Measurements from ENCODE around the gene CIZ1. TPM values are rescaled to one million over a fixed set of nuclear protein-coding genes. Genes with fewer than 3 reads are reported as not detected.

CIZ1 gene
- total and polyA plus RNA-seq, 9 of the 15 experiments (the other 6 are each of a cell fraction or from before 2014, with no cell fraction given) = 6.6 to 329 (median 87.8) TPM

DNA sequence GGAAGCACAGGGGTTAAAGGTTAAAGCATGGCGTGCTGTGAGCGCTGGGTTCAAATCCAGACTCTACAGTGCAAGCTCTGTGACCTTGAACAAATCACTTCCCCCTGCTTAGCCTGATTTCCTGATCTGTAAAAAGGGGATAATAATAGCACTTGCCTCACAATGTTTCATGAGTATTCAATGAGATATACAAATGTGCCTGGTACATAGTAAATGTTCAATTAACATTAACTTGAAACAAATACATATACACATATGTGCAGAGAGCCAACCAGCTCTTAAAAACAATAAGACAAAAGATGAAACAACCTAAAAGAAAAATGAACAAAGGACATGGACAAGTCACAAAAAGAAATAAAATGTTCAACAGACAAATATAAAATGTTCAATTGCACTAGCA, 4.0 kb downstream of the CIZ1 start:
- intact Hi-C loops (cut with micrococcal nuclease) (no loop called here), in situ Hi-C loops (cut with MboI) (no loop called here)
- no peak overlapping the region for H3K4me3 ChIP-seq
- H4K20me1 ChIP-seq (replicated peaks; ENCODE audit: control insufficient read depth, insufficient read depth, low read length) = peaks cover 8% of the 10 kb centered on the region; the same call in 1 of the 2 replicates
- POLR2A ChIA-PET = interaction anchor here (0.7 to 2.2 kb wide), 12 partner anchors 8 to 480 kb away, joined by 3 to 10 read pairs (median 4); partner anchors contain the start of gene BBLN
- peaks cover 74% of the 10 kb centered on the region for H3K36me3 ChIP-seq (ENCODE audit: control insufficient read depth, insufficient read depth, low read length)
- peaks cover 7% of the 10 kb centered on the region for H3K9me1 ChIP-seq (ENCODE audit: control insufficient read depth, insufficient read depth, low read length)
- peak overlapping the region in 1 of 2 experiments; percentile 9; a peak in 1 of 4 replicates for H3K9ac ChIP-seq (ENCODE audit: insufficient read depth in 1 of 2, low read depth in 2 of 2, low read length in 2 of 2)
- no TSS peak for BruUV-seq (replicated peaks)
- H3K4me1 ChIP-seq (replicated peaks in 1 of 2; ENCODE audit: control insufficient read depth in 2 of 2, insufficient read depth in 2 of 2, low read length in 2 of 2) = peaks cover 25 to 32% of the 10 kb centered on the region in 2 experiments
- DNase-seq (ENCODE audit: extremely low read depth in 1 of 4, low spot score in 3 of 4) (no peak), ATAC-seq (no peak), FAIRE-seq (no peak)
- H3K4me2 ChIP-seq (ENCODE audit: insufficient read depth, low read length) = no peak overlapping the region
- 83% methylated on average over 2 of the region's 2 CpGs for WGBS (ENCODE audit: insufficient coverage, low coverage, missing lambda C conversion rate)
- TF ChIP-seq ZNF707 (CRISPR knock-in tag; conservative IDR thresholded peaks at IDR 0.05) (no peak), THRAP3 (IDR thresholded peaks at IDR 0.05; ENCODE audit: borderline replicate concordance) (no peak), FOXJ2 (tag; IDR thresholded peaks at IDR 0.05) (no peak), MEF2A (IDR thresholded peaks at IDR 0.05; ENCODE audit: control insufficient read depth, low read depth, low read length) (0 out of 2 replicates have a peak, but pooled peaks have one; percentile 5), SUPT5H (IDR thresholded peaks at IDR 0.05) (no peak), ILK (tag; IDR thresholded peaks at IDR 0.05; ENCODE audit: borderline replicate concordance, low read depth) (no peak), BACH1 (tag; IDR thresholded peaks at IDR 0.05) (no peak), CCAR2 (IDR thresholded peaks at IDR 0.05; ENCODE audit: low read depth, low read length) (no peak)
- H3K79me2 ChIP-seq (ENCODE audit: control insufficient read depth, insufficient read depth, low read length) = peaks cover 25% of the 10 kb centered on the region
- no peak overlapping the region for H3K27ac ChIP-seq (ENCODE audit: extremely low read depth, low read depth, low read length)
- H3K27me3 ChIP-seq (ENCODE audit: control insufficient read depth in 2 of 2, insufficient read depth in 2 of 2, low read length in 2 of 2) = no peaks in the 10 kb centered on the region
- H3K9me3 ChIP-seq (replicated peaks; ENCODE audit: control insufficient read depth, insufficient read depth, low read depth, low read length) = no peaks in the 10 kb centered on the region
- CTCF ChIA-PET (ENCODE audit: low intra/inter-chr PET ratio) = no interaction called here
- no peak overlapping the region for H2AFZ ChIP-seq (ENCODE audit: low read depth, low read length)

All from K562 (cell line).